ENCODE results near the gene LIX1L.
A peak's percentile ranks its signal among the peaks of the same experiment; 100 is the strongest.

The LIX1L gene

DNA sequence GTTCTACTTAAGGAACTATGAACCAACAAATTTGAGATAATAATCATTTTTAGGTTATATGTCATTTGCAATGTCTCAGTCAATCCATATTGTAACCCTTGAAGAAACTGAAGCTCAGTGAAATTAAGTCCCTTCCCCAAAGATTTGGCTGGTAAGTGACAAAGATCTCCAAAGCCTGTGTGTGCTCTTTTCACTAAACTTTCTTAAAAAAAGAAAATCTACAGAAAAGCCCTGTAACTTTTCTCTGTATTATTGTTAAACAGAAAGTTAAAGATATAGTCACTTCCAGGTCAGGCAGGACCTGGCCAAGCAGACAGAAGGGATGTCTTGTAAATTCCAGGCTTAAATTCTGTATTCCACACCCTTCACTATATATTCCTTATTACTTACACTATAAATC lies 1.5 kb downstream of the LIX1L start:
- H3K9me3 ChIP-seq (ENCODE audit: control insufficient read depth, low read length), result no peaks in the 10 kb centered on the region
- no peaks in the 10 kb centered on the region for H3K27me3 ChIP-seq (replicated peaks; ENCODE audit: control insufficient read depth, insufficient read depth, low read length, poor library complexity, severe bottlenecking)
- no peaks in the 10 kb centered on the region for H3K36me3 ChIP-seq (ENCODE audit: control insufficient read depth, insufficient read depth, low read length)
- peaks cover 29% of the 10 kb centered on the region for H3K4me1 ChIP-seq (ENCODE audit: control insufficient read depth, insufficient read depth, low read length, poor library complexity, severe bottlenecking)
- peak overlapping the region; percentile 79 for H3K4me3 ChIP-seq (ENCODE audit: insufficient read depth, low read depth, low read length, poor library complexity, severe bottlenecking)
- H3K27ac ChIP-seq (ENCODE audit: insufficient read depth, low read length, poor library complexity, severe bottlenecking), result peak overlapping the region; percentile 92
- no peak for DNase-seq

DNA sequence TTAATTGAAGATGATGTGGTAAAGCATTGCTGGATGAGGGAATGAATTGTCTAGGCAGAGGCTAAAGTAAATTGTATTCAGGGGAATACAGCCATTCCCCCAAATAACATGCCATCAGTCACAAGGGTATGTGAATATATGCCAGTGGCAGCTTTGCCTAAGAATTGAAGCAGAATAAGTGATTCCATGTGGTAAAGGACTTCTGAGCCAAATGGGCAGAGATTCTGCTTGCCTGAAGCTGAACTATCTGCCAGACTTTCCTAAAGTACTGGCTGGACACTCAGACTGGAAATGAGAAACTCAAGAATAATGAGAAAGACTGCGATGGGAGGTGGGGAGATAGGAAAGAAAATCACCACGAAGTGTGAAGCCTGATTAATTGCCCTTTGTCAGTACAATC lies 2.4 kb downstream of the LIX1L start:
- H3K9me3 ChIP-seq (ENCODE audit: control insufficient read depth, low read length), result no peaks in the 10 kb centered on the region
- no peaks in the 10 kb centered on the region for H3K27me3 ChIP-seq (replicated peaks; ENCODE audit: control insufficient read depth, insufficient read depth, low read length, poor library complexity, severe bottlenecking)
- H3K4me3 ChIP-seq (ENCODE audit: insufficient read depth, low read depth, low read length, poor library complexity, severe bottlenecking), result no peak overlapping the region
- no peak overlapping the region for H3K27ac ChIP-seq (ENCODE audit: insufficient read depth, low read length, poor library complexity, severe bottlenecking)
- H3K36me3 ChIP-seq (ENCODE audit: control insufficient read depth, insufficient read depth, low read length), result no peaks in the 10 kb centered on the region
- DNase-seq, result no peak
- peaks cover 29% of the 10 kb centered on the region for H3K4me1 ChIP-seq (ENCODE audit: control insufficient read depth, insufficient read depth, low read length, poor library complexity, severe bottlenecking)

DNA sequence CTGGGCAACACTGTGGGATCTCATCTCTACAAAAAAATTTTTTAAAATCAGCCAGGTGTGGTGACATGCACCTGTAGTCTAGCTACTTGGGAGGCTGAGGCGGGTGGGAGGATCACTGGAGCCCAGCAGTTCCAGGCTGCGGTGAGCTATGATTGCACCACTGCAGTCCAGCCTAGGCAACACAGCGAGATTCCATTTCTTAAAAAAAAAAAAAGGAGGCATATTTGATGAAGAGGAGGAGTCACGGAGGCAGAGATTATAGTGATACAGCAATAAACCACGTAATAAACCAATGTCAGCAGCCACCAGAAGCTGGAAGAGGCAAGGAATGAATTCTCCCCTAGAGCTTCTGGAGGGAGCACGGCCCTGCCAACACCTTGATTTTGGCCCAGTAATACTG lies 4.0 kb downstream of the LIX1L start:
- no peak overlapping the region for H3K27ac ChIP-seq (ENCODE audit: insufficient read depth, low read length, poor library complexity, severe bottlenecking)
- no peaks in the 10 kb centered on the region for H3K9me3 ChIP-seq (ENCODE audit: control insufficient read depth, low read length)
- no peaks in the 10 kb centered on the region for H3K27me3 ChIP-seq (replicated peaks; ENCODE audit: control insufficient read depth, insufficient read depth, low read length, poor library complexity, severe bottlenecking)
- peaks cover 26% of the 10 kb centered on the region for H3K4me1 ChIP-seq (ENCODE audit: control insufficient read depth, insufficient read depth, low read length, poor library complexity, severe bottlenecking)
- no peak overlapping the region for H3K4me3 ChIP-seq (ENCODE audit: insufficient read depth, low read depth, low read length, poor library complexity, severe bottlenecking)
- no peaks in the 10 kb centered on the region for H3K36me3 ChIP-seq (ENCODE audit: control insufficient read depth, insufficient read depth, low read length)
- no peak for DNase-seq

DNA sequence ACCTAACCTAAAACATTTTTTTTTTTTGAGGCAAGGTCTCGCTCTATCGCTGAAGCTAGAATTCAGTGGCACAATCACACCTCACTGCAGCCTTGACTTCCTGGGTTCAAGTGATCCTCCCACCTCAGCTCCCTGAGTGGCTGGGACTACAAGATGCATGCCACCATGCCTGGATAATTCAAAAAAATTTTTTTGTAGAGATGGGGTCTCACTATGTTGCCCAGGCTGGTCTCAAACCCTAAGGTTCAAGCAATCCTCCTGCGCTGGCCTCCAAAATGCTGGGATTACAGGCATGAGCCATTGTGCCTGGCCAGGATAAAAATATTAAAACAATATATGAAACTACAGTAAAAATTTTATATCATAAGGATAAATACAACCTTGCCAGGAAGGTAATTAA lies 4.9 kb downstream of the LIX1L start:
- Histone ChIP-seq H3K27me3 (replicated peaks; ENCODE audit: control insufficient read depth, insufficient read depth, low read length, poor library complexity, severe bottlenecking) (no peaks in the 10 kb centered on the region), H3K4me3 (ENCODE audit: insufficient read depth, low read depth, low read length, poor library complexity, severe bottlenecking) (no peak overlapping the region), H3K36me3 (ENCODE audit: control insufficient read depth, insufficient read depth, low read length) (peaks cover 2% of the 10 kb centered on the region), H3K27ac (ENCODE audit: insufficient read depth, low read length, poor library complexity, severe bottlenecking) (no peak overlapping the region), H3K4me1 (ENCODE audit: control insufficient read depth, insufficient read depth, low read length, poor library complexity, severe bottlenecking) (peaks cover 19% of the 10 kb centered on the region), H3K9me3 (ENCODE audit: control insufficient read depth, low read length) (no peaks in the 10 kb centered on the region)
- DNase-seq, result no peak

DNA sequence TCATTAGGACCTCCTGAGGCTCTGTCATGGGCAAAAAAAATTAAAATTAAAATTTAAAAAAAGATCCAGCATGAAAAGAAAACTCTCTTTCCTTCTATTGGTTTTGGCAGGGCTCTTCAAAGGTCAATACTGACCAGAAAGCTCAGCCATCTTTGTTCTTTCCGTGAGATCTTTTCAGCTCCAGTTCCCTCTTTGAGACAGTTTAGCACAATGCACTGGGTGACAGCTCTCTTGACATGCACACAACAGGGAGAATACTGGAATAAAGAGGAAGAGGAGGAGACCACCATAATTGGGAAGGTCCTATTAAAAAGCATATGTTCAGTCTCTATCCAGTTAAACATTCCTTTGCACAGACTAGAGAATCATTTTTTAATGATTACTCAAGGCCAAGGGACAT lies 6.3 kb downstream of the LIX1L start:
- Histone ChIP-seq H3K9me3 (ENCODE audit: control insufficient read depth, low read length) (no peaks in the 10 kb centered on the region), H3K27me3 (replicated peaks; ENCODE audit: control insufficient read depth, insufficient read depth, low read length, poor library complexity, severe bottlenecking) (no peaks in the 10 kb centered on the region), H3K36me3 (ENCODE audit: control insufficient read depth, insufficient read depth, low read length) (peaks cover 16% of the 10 kb centered on the region), H3K4me3 (ENCODE audit: insufficient read depth, low read depth, low read length, poor library complexity, severe bottlenecking) (no peak overlapping the region), H3K27ac (ENCODE audit: insufficient read depth, low read length, poor library complexity, severe bottlenecking) (no peak overlapping the region), H3K4me1 (ENCODE audit: control insufficient read depth, insufficient read depth, low read length, poor library complexity, severe bottlenecking) (peaks cover 15% of the 10 kb centered on the region)
- DNase-seq, result no peak

DNA sequence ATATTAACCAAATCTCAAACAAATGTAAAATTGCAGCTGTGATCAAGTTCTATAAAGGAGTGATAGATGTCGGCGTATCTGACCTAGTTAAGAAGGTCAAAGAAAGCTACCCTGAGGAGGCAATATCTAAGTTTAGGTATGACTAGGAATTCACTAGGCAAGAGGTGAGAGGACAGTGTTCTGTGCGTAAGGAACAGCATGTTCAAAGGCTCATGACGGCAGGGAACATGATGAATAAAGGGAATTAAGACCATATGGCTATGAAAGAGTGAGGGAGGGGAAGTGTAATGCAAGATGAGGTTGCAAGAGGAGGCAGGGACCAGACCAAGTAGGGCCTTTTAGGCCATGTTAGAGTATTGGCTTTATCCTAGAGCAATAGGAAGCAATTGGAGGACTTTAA lies 8.6 kb downstream of the LIX1L start:
- Histone ChIP-seq H3K36me3 (ENCODE audit: control insufficient read depth, insufficient read depth, low read length) (peaks cover 20% of the 10 kb centered on the region), H3K9me3 (ENCODE audit: control insufficient read depth, low read length) (no peaks in the 10 kb centered on the region), H3K4me3 (ENCODE audit: insufficient read depth, low read depth, low read length, poor library complexity, severe bottlenecking) (no peak overlapping the region), H3K27me3 (replicated peaks; ENCODE audit: control insufficient read depth, insufficient read depth, low read length, poor library complexity, severe bottlenecking) (no peaks in the 10 kb centered on the region), H3K27ac (ENCODE audit: insufficient read depth, low read length, poor library complexity, severe bottlenecking) (no peak overlapping the region), H3K4me1 (ENCODE audit: control insufficient read depth, insufficient read depth, low read length, poor library complexity, severe bottlenecking) (peaks cover 4% of the 10 kb centered on the region)
- no peak for DNase-seq

DNA sequence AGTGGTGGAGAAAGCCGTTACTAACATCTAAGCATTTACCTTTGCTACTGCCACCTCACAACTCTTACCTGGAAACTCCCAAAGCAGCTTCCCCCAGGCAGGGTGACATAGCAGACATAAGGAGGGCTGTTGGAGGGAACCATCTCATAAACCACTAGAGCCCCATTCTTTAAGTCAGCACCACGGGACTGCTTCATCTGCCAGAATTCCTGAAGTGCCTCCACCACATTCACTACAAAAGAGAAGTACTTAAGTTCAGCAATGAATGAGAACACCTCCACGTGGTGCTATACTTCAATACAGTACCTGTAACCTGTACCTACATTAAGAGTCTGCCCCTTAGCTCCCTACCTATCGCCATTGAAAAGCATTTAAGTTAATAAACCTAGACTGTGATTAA lies 10.3 kb downstream of the LIX1L start:
- Histone ChIP-seq H3K9me3 (ENCODE audit: control insufficient read depth, low read length) (no peaks in the 10 kb centered on the region), H3K4me1 (ENCODE audit: control insufficient read depth, insufficient read depth, low read length, poor library complexity, severe bottlenecking) (no peaks in the 10 kb centered on the region), H3K36me3 (ENCODE audit: control insufficient read depth, insufficient read depth, low read length) (peaks cover 28% of the 10 kb centered on the region), H3K27me3 (replicated peaks; ENCODE audit: control insufficient read depth, insufficient read depth, low read length, poor library complexity, severe bottlenecking) (no peaks in the 10 kb centered on the region), H3K4me3 (ENCODE audit: insufficient read depth, low read depth, low read length, poor library complexity, severe bottlenecking) (no peak overlapping the region), H3K27ac (ENCODE audit: insufficient read depth, low read length, poor library complexity, severe bottlenecking) (no peak overlapping the region)
- DNase-seq, result no peak

DNA sequence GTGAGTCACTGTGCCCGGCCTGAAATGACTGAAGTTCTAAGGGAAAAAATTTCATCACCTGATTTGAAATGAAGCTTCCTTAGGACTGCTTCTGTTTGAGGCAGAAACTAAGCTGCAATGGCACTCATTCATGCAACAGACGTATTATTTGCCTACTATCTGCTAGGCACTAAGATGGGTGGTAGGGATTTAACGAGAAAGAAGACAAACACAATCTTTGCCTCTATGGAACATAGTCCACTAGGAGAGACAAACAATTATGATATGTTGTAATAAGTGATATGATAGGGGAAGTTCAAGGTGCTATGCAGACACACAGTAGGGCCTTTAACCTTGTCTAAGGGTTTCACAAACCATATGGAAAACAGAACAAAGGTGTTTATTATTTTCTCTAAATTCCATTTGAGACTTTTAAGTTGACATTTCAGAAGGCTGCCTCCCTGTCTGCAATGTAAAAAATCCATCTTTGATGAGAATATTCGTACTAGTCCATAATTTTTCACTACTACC lies 11.3 kb downstream of the LIX1L start:
- H3K4me1 ChIP-seq (ENCODE audit: control insufficient read depth, insufficient read depth, low read length, poor library complexity, severe bottlenecking), result no peaks in the 10 kb centered on the region
- H3K27me3 ChIP-seq (replicated peaks; ENCODE audit: control insufficient read depth, insufficient read depth, low read length, poor library complexity, severe bottlenecking), result no peaks in the 10 kb centered on the region
- H3K27ac ChIP-seq (ENCODE audit: insufficient read depth, low read length, poor library complexity, severe bottlenecking), result no peak overlapping the region
- no peak overlapping the region for H3K4me3 ChIP-seq (ENCODE audit: insufficient read depth, low read depth, low read length, poor library complexity, severe bottlenecking)
- H3K9me3 ChIP-seq (ENCODE audit: control insufficient read depth, low read length), result no peaks in the 10 kb centered on the region
- peaks cover 37% of the 10 kb centered on the region for H3K36me3 ChIP-seq (ENCODE audit: control insufficient read depth, insufficient read depth, low read length)
- DNase-seq, result no peak

DNA sequence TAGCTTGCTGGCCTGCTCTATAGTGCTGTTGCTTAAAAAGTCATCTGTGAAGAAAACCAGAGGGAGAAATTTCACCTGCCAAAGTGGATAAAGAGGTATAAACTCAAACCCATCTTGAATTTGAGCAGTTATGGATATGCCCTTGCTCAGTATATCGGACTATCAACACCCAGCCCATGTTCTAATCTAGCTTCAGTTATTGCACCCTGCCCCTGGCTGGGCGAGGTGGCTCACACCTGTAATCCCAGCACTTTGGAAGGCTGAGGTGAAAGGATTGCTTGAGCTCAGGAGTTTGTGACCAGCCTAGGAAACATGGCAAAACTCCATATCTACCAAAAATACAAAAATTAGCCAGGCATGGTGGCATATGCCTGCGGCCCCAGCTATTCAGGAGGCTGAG lies 13.3 kb downstream of the LIX1L start:
- no peak for DNase-seq
- Histone ChIP-seq H3K27ac (ENCODE audit: insufficient read depth, low read length, poor library complexity, severe bottlenecking) (no peak overlapping the region), H3K36me3 (ENCODE audit: control insufficient read depth, insufficient read depth, low read length) (peaks cover 39% of the 10 kb centered on the region), H3K27me3 (replicated peaks; ENCODE audit: control insufficient read depth, insufficient read depth, low read length, poor library complexity, severe bottlenecking) (no peaks in the 10 kb centered on the region), H3K4me1 (ENCODE audit: control insufficient read depth, insufficient read depth, low read length, poor library complexity, severe bottlenecking) (no peaks in the 10 kb centered on the region), H3K9me3 (ENCODE audit: control insufficient read depth, low read length) (no peaks in the 10 kb centered on the region), H3K4me3 (ENCODE audit: insufficient read depth, low read depth, low read length, poor library complexity, severe bottlenecking) (no peak overlapping the region)

DNA sequence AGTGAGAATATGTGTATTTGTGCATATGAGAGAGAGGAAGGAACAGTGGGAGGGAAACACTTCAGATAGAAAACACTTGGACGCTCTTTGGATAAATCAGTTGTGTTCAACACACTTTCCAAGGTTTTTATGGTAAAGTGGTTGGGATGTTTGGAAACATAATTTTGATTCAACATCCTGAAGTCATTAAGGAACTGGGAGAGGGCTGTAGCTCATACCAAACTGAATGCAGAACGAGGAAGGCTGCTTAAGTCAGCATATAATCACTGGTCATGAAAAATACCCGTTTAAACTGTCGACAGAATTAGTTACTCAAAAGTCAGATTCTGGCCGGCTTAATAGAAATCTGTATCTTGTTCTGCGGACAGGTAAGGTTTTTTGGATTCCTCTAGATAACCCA lies 14.9 kb downstream of the LIX1L start:
- DNase-seq, result no peak
- Histone ChIP-seq H3K9me3 (ENCODE audit: control insufficient read depth, low read length) (no peaks in the 10 kb centered on the region), H3K4me3 (ENCODE audit: insufficient read depth, low read depth, low read length, poor library complexity, severe bottlenecking) (no peak overlapping the region), H3K27me3 (replicated peaks; ENCODE audit: control insufficient read depth, insufficient read depth, low read length, poor library complexity, severe bottlenecking) (no peaks in the 10 kb centered on the region), H3K27ac (ENCODE audit: insufficient read depth, low read length, poor library complexity, severe bottlenecking) (no peak overlapping the region), H3K4me1 (ENCODE audit: control insufficient read depth, insufficient read depth, low read length, poor library complexity, severe bottlenecking) (no peaks in the 10 kb centered on the region), H3K36me3 (ENCODE audit: control insufficient read depth, insufficient read depth, low read length) (peaks cover 36% of the 10 kb centered on the region)

DNA sequence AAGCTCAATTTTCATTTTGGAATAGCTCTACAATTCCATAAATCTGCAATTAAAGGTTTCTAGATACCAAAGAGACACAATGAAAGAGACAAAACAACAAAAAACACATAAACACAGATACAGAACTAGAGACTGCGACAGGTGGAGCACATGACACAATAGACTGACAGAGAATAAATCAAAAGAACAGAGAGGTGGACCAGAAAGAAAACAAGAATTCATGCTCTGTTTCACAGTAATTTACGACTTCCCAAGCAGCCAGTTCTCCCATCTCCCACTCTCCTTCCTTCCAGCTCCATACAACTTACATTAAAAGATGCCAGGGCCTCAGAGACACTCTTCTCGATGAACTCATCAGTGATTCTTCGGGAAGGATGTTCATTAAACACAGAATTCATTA lies 15.4 kb downstream of the LIX1L start:
- peaks cover 33% of the 10 kb centered on the region for H3K36me3 ChIP-seq (ENCODE audit: control insufficient read depth, insufficient read depth, low read length)

More for the DNA sequence above, 15.4 kb downstream of the LIX1L start:
- no peak for DNase-seq
- no peak overlapping the region for H3K27ac ChIP-seq (ENCODE audit: insufficient read depth, low read length, poor library complexity, severe bottlenecking)
- H3K27me3 ChIP-seq (replicated peaks; ENCODE audit: control insufficient read depth, insufficient read depth, low read length, poor library complexity, severe bottlenecking), result no peaks in the 10 kb centered on the region
- no peak overlapping the region for H3K4me3 ChIP-seq (ENCODE audit: insufficient read depth, low read depth, low read length, poor library complexity, severe bottlenecking)
- H3K9me3 ChIP-seq (ENCODE audit: control insufficient read depth, low read length), result no peaks in the 10 kb centered on the region
- no peaks in the 10 kb centered on the region for H3K4me1 ChIP-seq (ENCODE audit: control insufficient read depth, insufficient read depth, low read length, poor library complexity, severe bottlenecking)

All from effector memory CD4-positive, alpha-beta T cell (primary cell).